Fibroblast of lung (primary cell): ENCODE data around the gene KMT2C.

ENCODE experiments used
- CTCF ChIP-seq, 2 donors: IDR thresholded peaks in 1 of 2; conservative IDR thresholded peaks in 1 of 2; 1 replicate in 1 of 2; 2 replicates in 1 of 2; pipeline ENCODE4 v1.5.1; 2011 to 2012; ENCODE audit warnings: low read length in 2 of 2, control low read depth in 1 of 2, inconsistent platforms in 1 of 2, low read depth in 1 of 2, mild to moderate bottlenecking in 1 of 2
- EZH2 ChIP-seq: IDR thresholded peaks from 2 replicates; pipeline ENCODE4 v1.5.1; 2012; ENCODE audit warnings: low read length, control low read depth, mild to moderate bottlenecking; ENCODE audit errors: missing control alignments

DNA sequence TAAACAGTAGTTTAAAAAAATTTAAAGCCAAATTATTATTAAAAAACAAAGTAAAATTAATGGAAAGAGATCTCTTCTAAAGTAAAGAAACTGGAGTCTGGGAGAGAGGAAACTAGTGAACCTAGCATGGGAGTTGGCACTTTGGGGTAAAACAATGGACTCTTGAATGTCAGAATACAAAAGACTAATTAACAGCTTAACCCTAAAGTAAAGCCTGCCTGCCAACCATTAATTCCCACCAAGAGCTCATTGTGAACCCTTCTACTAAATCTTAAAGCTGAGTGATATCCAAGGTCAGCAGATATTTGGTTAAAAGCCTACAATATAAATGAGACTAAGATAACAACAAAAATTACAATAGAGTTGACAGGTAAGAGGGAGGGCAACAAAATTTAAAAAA lies 36.5 kb downstream of the KMT2C start:
- no peak for TF ChIP-seq CTCF (conservative IDR thresholded peaks at IDR 0.05 in 1 of 2, IDR thresholded peaks at IDR 0.05 in 1 of 2; ENCODE audit: low read depth in 1 of 2, low read length in 2 of 2)
- no peak for TF ChIP-seq EZH2
